H1 (cell line): Measurements from ENCODE around the gene EEIG1. TPM values are rescaled to one million over a fixed set of nuclear protein-coding genes. Genes with fewer than 3 reads are reported as not detected.

Source experiments
- CTCF ChIA-PET: fragments of 300-600 bp; sonication (Branson Sonifier 250); formaldehyde crosslinking; loops from one replicate; lab custom pipeline; 2021; ENCODE audit not compliant: partially characterized antibody; lab: Charles Lee
- POLR2A ChIA-PET: fragments of 300-600 bp; sonication (Branson Sonifier 250); formaldehyde crosslinking; loops from one replicate; lab custom pipeline; 2021; ENCODE audit warnings: inconsistent platforms; ENCODE audit not compliant: partially characterized antibody; lab: Charles Lee
- DNase-seq, 2 experiments: peaks; one replicate each; pipeline versions ENCODE4 v3.0.0 to v3.0.0-alpha.2; 2010 to 2022; ENCODE audit warnings: low spot score in 2 of 2, low read depth in 1 of 2, mixed read lengths in 1 of 2
- FAIRE-seq: peaks from 2 replicates; lab custom pipeline; 2011; peaks lifted over from hg19 to GRCh38; lab: Jason Lieb, UNC
- H2AFZ ChIP-seq: 2 replicates; pipeline ENCODE4 v1.8.1; 2012; ENCODE audit warnings: low read length, inconsistent platforms
- H2AK5ac ChIP-seq: 2 replicates; pipeline ENCODE4 v1.6.1; 2013; ENCODE audit warnings: low read depth, low read length
- H2BK120ac ChIP-seq: replicated peaks from 2 replicates; pipeline ENCODE3; 2013; ENCODE audit warnings: low read depth, low read length, inconsistent platforms
- H2BK12ac ChIP-seq: 2 replicates; pipeline ENCODE4 v1.6.1; 2013; ENCODE audit warnings: low read depth, low read length
- H2BK15ac ChIP-seq: 2 replicates; pipeline ENCODE4 v1.6.1; 2013; ENCODE audit warnings: low read length
- H2BK20ac ChIP-seq: 2 replicates; pipeline ENCODE4 v1.6.1; 2013; ENCODE audit warnings: low read length
- H2BK5ac ChIP-seq: 2 replicates; pipeline ENCODE4 v1.6.1; 2013; ENCODE audit warnings: low read depth, low read length
- H3K14ac ChIP-seq: 2 replicates; pipeline ENCODE4 v1.6.1; 2013; ENCODE audit warnings: inconsistent platforms; ENCODE audit not compliant: insufficient read length
- H3K18ac ChIP-seq: 2 replicates; pipeline ENCODE4 v1.6.1; 2013; ENCODE audit warnings: low read length; ENCODE audit errors: extremely low read depth
- H3K23ac ChIP-seq: 2 replicates; pipeline ENCODE4 v1.6.1; 2013; ENCODE audit warnings: inconsistent platforms; ENCODE audit not compliant: insufficient read length
- H3K23me2 ChIP-seq: 2 replicates; pipeline ENCODE4 v1.6.1; 2013; ENCODE audit warnings: low read depth, low read length
- H3K27ac ChIP-seq: 2 replicates; pipeline ENCODE4 v1.6.1; 2011; ENCODE audit warnings: low read depth, low read length, inconsistent platforms
- H3K27me3 ChIP-seq, 4 experiments: replicated peaks in 1 of 4; 1 replicate in 1 of 4; 2 replicates in 3 of 4; pipeline versions ENCODE4 v1.6.1 to v1.8.1; 2011 to 2013; ENCODE audit warnings: low read length in 3 of 4, mild to moderate bottlenecking in 3 of 4, inconsistent platforms in 2 of 4, mixed read lengths in 2 of 4, moderate library complexity in 1 of 4; ENCODE audit not compliant: control insufficient read depth in 3 of 4, insufficient read depth in 3 of 4; ENCODE audit errors: extremely low read depth in 1 of 4
- H3K36me3 ChIP-seq, 4 experiments: 2 replicates each; pipeline versions ENCODE4 v1.6.1 to v1.8.1; 2011 to 2013; ENCODE audit warnings: mild to moderate bottlenecking in 4 of 4, low read length in 3 of 4, moderate library complexity in 2 of 4, control low read depth in 1 of 4, inconsistent platforms in 1 of 4; ENCODE audit not compliant: insufficient read depth in 4 of 4, control insufficient read depth in 2 of 4
- H3K4ac ChIP-seq: replicated peaks from 2 replicates; pipeline ENCODE3; 2013; ENCODE audit warnings: low read length, low read depth, mixed read lengths, inconsistent platforms; ENCODE audit not compliant: insufficient read length
- H3K4me1 ChIP-seq, 4 experiments: replicated peaks in 1 of 4; 1 replicate in 1 of 4; 2 replicates in 3 of 4; pipeline versions ENCODE4 v1.6.1 to v1.8.1; 2011 to 2013; ENCODE audit warnings: low read length in 3 of 4, inconsistent platforms in 2 of 4, mixed read lengths in 1 of 4; ENCODE audit not compliant: insufficient read depth in 4 of 4, control insufficient read depth in 3 of 4
- H3K4me2 ChIP-seq, 2 experiments: 2 replicates each; pipeline versions ENCODE4 v1.6.1 to v1.8.1; 2011 to 2013; ENCODE audit warnings: low read depth in 2 of 2, low read length in 2 of 2, control low read depth in 1 of 2, inconsistent platforms in 1 of 2, mild to moderate bottlenecking in 1 of 2; ENCODE audit not compliant: insufficient read depth in 1 of 2
- H3K4me3 ChIP-seq, 4 experiments: fragments of 200-600, 300-600 bp in 1 of 4; sonication (generic), shearing (Covaris generic), sonication (Bioruptor Twin) in 1 of 4; 2 replicates each; pipeline versions ENCODE4 v1.5.1 to v1.8.1; 2011 to 2016; ENCODE audit warnings: low read length in 4 of 4, low read depth in 3 of 4, control low read depth in 2 of 4, inconsistent platforms in 2 of 4, mild to moderate bottlenecking in 2 of 4, mixed read lengths in 1 of 4, moderate library complexity in 1 of 4; ENCODE audit not compliant: insufficient read depth in 2 of 4; ENCODE audit errors: extremely low read depth in 1 of 4
- H3K56ac ChIP-seq: replicated peaks from 2 replicates; pipeline ENCODE3; 2013; ENCODE audit warnings: low read depth, mild to moderate bottlenecking, mixed read lengths, low read length, inconsistent platforms; ENCODE audit not compliant: insufficient read length
- H3K79me1 ChIP-seq: 2 replicates; pipeline ENCODE4 v1.6.1; 2013; ENCODE audit warnings: low read depth, low read length, control low read depth
- H3K79me2 ChIP-seq, 2 experiments: 2 replicates each; pipeline versions ENCODE4 v1.6.1 to v1.8.1; 2012 to 2013; ENCODE audit warnings: low read length in 2 of 2, mild to moderate bottlenecking in 2 of 2, inconsistent platforms in 1 of 2; ENCODE audit not compliant: insufficient read depth in 2 of 2, control insufficient read depth in 1 of 2
- H3K9ac ChIP-seq, 4 experiments: replicated peaks in 1 of 4; 1 replicate in 1 of 4; 2 replicates in 3 of 4; pipeline versions ENCODE4 v1.6.1 to v1.8.1; 2011 to 2013; ENCODE audit warnings: low read depth in 3 of 4, low read length in 3 of 4, control low read depth in 2 of 4, mild to moderate bottlenecking in 2 of 4, moderate library complexity in 2 of 4, inconsistent platforms in 1 of 4; ENCODE audit errors: extremely low read depth in 1 of 4
- H3K9me3 ChIP-seq, 2 experiments: 2 replicates each; pipeline versions ENCODE4 v1.6.1 to v1.8.1; 2012 to 2013; ENCODE audit warnings: mild to moderate bottlenecking in 2 of 2, moderate library complexity in 2 of 2, control low read depth in 1 of 2, inconsistent platforms in 1 of 2, low read depth in 1 of 2, low read length in 1 of 2, mixed read lengths in 1 of 2; ENCODE audit not compliant: insufficient read depth in 2 of 2
- H4K20me1 ChIP-seq, 2 experiments: replicated peaks in 1 of 2; 2 replicates each; pipeline versions ENCODE3 to v1.8.1; 2011 to 2013; ENCODE audit warnings: inconsistent platforms in 2 of 2, low read length in 2 of 2, mild to moderate bottlenecking in 1 of 2; ENCODE audit not compliant: insufficient read depth in 2 of 2, control insufficient read depth in 1 of 2
- H4K5ac ChIP-seq: 2 replicates; pipeline ENCODE4 v1.6.1; 2013; ENCODE audit warnings: low read length, low read depth, mixed read lengths, inconsistent platforms; ENCODE audit not compliant: insufficient read length
- H4K8ac ChIP-seq: 2 replicates; pipeline ENCODE4 v1.8.0; 2013; ENCODE audit warnings: mild to moderate bottlenecking, moderate library complexity, low read length, inconsistent platforms; ENCODE audit not compliant: insufficient read depth; ENCODE audit errors: extremely low read depth
- H4K91ac ChIP-seq: replicated peaks from 2 replicates; pipeline ENCODE3; 2013; ENCODE audit warnings: low read length, mixed read lengths, inconsistent platforms; ENCODE audit not compliant: insufficient read length
- CHD1 ChIP-seq: IDR thresholded peaks from 2 replicates; pipeline ENCODE4 v1.6.1; 2012; ENCODE audit warnings: low read depth, low read length, improper control_type of control experiment
- EGR1 ChIP-seq: IDR thresholded peaks from 2 replicates; pipeline ENCODE4 v1.6.1; 2011; ENCODE audit warnings: low read depth, low read length, borderline replicate concordance
- NANOG ChIP-seq: IDR thresholded peaks from 2 replicates; pipeline ENCODE4 v1.6.1; 2011; ENCODE audit warnings: low read length, low read depth, mild to moderate bottlenecking, inconsistent platforms; ENCODE audit not compliant: insufficient read depth, poor library complexity, severe bottlenecking
- RFX5 ChIP-seq: IDR thresholded peaks from 2 replicates; pipeline ENCODE4 v1.6.1; 2011; ENCODE audit warnings: low read depth, low read length, improper control_type of control experiment, borderline replicate concordance
- SIN3A ChIP-seq, 2 experiments: IDR thresholded peaks in 1 of 2; conservative IDR thresholded peaks in 1 of 2; 2 replicates each; pipeline ENCODE4 v1.6.1; 2011 to 2012; ENCODE audit warnings: low read length in 2 of 2, improper control_type of control experiment in 1 of 2, low read depth in 1 of 2, mild to moderate bottlenecking in 1 of 2
- SIX5 ChIP-seq: IDR thresholded peaks from 2 replicates; pipeline ENCODE4 v1.6.1; 2011; ENCODE audit warnings: mild to moderate bottlenecking, low read depth, low read length
- TAF1 ChIP-seq: IDR thresholded peaks from 2 replicates; pipeline ENCODE4 v1.6.1; 2011; ENCODE audit warnings: mild to moderate bottlenecking, low read depth, low read length
- WGBS, 2 experiments: shearing (Covaris generic) in 1 of 2; methylation state at CpG; one replicate each; pipeline versions ENCODE4 v1.1.6 to v1.1.7; 2013 to 2015; ENCODE audit warnings: low lambda C conversion rate in 2 of 2, mixed read lengths in 2 of 2, inconsistent platforms in 1 of 2, low coverage in 1 of 2, missing lambda C conversion rate in 1 of 2; ENCODE audit not compliant: insufficient replicate concordance in 2 of 2, insufficient coverage in 1 of 2, insufficient read length in 1 of 2; ENCODE audit errors: extremely low coverage in 1 of 2, missing lambda C conversion rate in 1 of 2; 5-methylcytosine and 5-hydroxymethylcytosine counted together
- polyA plus RNA-seq, 7 experiments: library from polyadenylated mRNA; depleted of rRNA in 3 of 7; stranded (reverse) in 5 of 7; unstranded in 2 of 7; fragments of >200 nt in 5 of 7; fragments of 200-250 nt in 2 of 7; gene quantifications; 1 replicate in 5 of 7; 2 replicates in 1 of 7; 4 replicates in 1 of 7; pipeline versions ENCODE4 v1.2.1 to v1.2.3, GENCODE V29; 2011 to 2013; ENCODE audit warnings: missing spikeins in 2 of 7, mixed read lengths in 2 of 7
- total RNA-seq: library from RNA; stranded (reverse); fragmentation: NEBNext Ultra II Directional; extraction: Animal tissue kit (Norgen Biotek cat#: 25700); gene quantifications from 2 replicates; pipeline ENCODE4 v1.2.1, GENCODE V29; 2021
- TF ChIP-seq, protein P1 (sequence below), 3 experiments: IDR thresholded peaks; 1 replicate in 2 of 3; 2 replicates in 1 of 3; pipeline versions ENCODE4 v1.5.1 to v1.6.1; 2011; ENCODE audit warnings: low read length in 3 of 3, mild to moderate bottlenecking in 3 of 3, inconsistent platforms in 2 of 3, low read depth in 1 of 3, moderate library complexity in 1 of 3; ENCODE audit not compliant: insufficient read depth in 1 of 3; ENCODE audit errors: control extremely low read depth in 1 of 3

The EEIG1 gene
- total and polyA plus RNA-seq, 2 of the 8 experiments (the other 6 are each of a cell fraction or from before 2014, with no cell fraction given), result 29.8 to 50.8 TPM

DNA sequence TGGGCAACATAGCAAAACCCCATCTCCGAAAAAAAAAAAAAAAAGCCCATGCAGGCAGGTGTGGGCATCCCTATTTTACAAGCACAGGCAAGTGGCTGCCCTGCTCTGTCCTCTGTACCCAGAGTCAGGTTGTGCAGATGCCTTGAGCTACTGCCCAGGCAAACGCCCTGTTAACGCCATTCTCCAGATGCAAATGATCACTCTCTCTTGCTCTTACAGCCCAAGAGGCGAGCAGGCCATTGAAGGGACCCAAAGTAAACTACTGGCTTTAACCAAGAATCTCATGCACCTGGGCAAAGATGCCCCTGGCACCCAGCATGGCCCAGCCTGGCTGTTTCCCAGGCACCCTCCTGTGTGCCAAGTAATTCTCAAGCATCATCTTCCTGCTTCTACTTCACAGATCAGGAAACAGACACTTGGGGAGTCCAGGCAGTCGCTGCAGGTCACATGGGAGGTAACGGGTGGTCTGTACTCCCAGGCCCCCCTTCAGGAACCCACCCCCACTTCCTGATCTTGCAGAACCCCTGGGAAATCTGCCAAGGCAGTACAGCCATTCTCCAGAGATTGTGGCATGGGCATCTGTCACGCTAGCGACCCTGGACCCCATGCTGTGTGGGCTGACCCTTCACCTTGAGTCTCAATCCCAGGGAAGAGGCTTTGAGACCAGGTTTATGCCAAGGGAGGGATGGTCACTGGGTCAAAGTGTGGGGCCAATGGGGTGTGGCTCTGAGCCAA lies 14.2 kb downstream of the EEIG1 start:
- no peak for FAIRE-seq
- POLR2A ChIA-PET, result interaction anchor here (0.8 to 0.9 kb wide), 2 partner anchors 9 to 12 kb away, joined by 3 to 4 read pairs; no protein-coding TSS in a partner anchor
- H2AFZ ChIP-seq, result no peak overlapping the region

More for the DNA sequence above, 14.2 kb downstream of the EEIG1 start:
- Histone ChIP-seq H3K27me3 (no peaks in the 10 kb centered on the region), H3K18ac (no peak overlapping the region), H4K20me1 (peaks cover 22 to 46% of the 10 kb centered on the region in 2 experiments), H4K5ac (no peak overlapping the region), H3K23ac (no peak overlapping the region), H2BK20ac (no peak overlapping the region), H3K23me2 (no peaks in the 10 kb centered on the region), H3K56ac (no peak overlapping the region), H4K91ac (no peak overlapping the region), H3K14ac (no peak overlapping the region), H2BK120ac (no peak overlapping the region), H3K4ac (no peak overlapping the region), H4K8ac (no peak overlapping the region), H2BK15ac (no peak overlapping the region), H3K4me2 (no peak overlapping the region), H3K27ac (no peak overlapping the region), H3K36me3 (no peaks in the 10 kb centered on the region), H3K9ac (no peak overlapping the region), H2BK12ac (peak overlapping the region; percentile 84; the same call in 1 of the 2 replicates), H3K4me3 (no peak overlapping the region), H3K9me3 (no peaks in the 10 kb centered on the region), H3K79me2 (peaks cover 5 to 97% of the 10 kb centered on the region in 2 experiments; a peak in 3 of 4 replicates), H3K79me1 (peaks cover 31% of the 10 kb centered on the region), H2BK5ac (peak overlapping the region; percentile 93; the same call in 1 of the 2 replicates), H2AK5ac (peak overlapping the region; percentile 60), H3K4me1 (peaks cover 0 to 51% (median 23%) of the 10 kb centered on the region in 4 experiments; a peak in 6 of 7 replicates)
- CTCF ChIA-PET, result interaction anchor here (0.6 to 35.5 kb wide), 7 partner anchors 9 to 744 kb away, joined by 3 to 825 read pairs (median 4); no protein-coding TSS in a partner anchor
- 83% methylated on average over 8 of the region's 8 CpGs; no CpG with 5 or more reads in 1 of the 2 experiments for WGBS, 2 experiments
- TF ChIP-seq NANOG (no peak), SIX5 (no peak), RFX5 (no peak), EGR1 (no peak), CHD1 (no peak), SIN3A (conservative IDR thresholded peaks at IDR 0.05 in 1 of 2, IDR thresholded peaks at IDR 0.05 in 1 of 2; ENCODE audit: low read depth in 1 of 2, low read length in 2 of 2) (no peak), TAF1 (no peak)
- TF ChIP-seq, protein P1, sequence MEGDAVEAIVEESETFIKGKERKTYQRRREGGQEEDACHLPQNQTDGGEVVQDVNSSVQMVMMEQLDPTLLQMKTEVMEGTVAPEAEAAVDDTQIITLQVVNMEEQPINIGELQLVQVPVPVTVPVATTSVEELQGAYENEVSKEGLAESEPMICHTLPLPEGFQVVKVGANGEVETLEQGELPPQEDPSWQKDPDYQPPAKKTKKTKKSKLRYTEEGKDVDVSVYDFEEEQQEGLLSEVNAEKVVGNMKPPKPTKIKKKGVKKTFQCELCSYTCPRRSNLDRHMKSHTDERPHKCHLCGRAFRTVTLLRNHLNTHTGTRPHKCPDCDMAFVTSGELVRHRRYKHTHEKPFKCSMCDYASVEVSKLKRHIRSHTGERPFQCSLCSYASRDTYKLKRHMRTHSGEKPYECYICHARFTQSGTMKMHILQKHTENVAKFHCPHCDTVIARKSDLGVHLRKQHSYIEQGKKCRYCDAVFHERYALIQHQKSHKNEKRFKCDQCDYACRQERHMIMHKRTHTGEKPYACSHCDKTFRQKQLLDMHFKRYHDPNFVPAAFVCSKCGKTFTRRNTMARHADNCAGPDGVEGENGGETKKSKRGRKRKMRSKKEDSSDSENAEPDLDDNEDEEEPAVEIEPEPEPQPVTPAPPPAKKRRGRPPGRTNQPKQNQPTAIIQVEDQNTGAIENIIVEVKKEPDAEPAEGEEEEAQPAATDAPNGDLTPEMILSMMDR (IDR thresholded peaks at IDR 0.05; ENCODE audit: control extremely low read depth in 1 of 3, insufficient read depth in 1 of 3, low read depth in 1 of 3, low read length in 3 of 3), result no peak
- no peak for DNase-seq
